Kidney (tissue), 14 donors: ENCODE data around the gene S100A4. TPM values are rescaled to one million over a fixed set of nuclear protein-coding genes. Genes with fewer than 3 reads are reported as not detected.

Experiments
- DNase-seq, 5 donors: peaks; one replicate each; pipeline ENCODE4 v3.0.0-alpha.2; 2013 to 2020
- FAIRE-seq: peaks from 2 replicates; lab custom pipeline; 2012; peaks lifted over from hg19 to GRCh38; lab: Jason Lieb, UNC
- H3K27ac ChIP-seq, 2 donors: one replicate each; pipeline ENCODE4 v1.7.0; 2013; ENCODE audit warnings: low read depth in 2 of 2, low read length in 2 of 2, inconsistent platforms in 1 of 2
- H3K27me3 ChIP-seq: one replicate; pipeline ENCODE4 v1.7.1; 2013; ENCODE audit warnings: low read length, inconsistent platforms; ENCODE audit not compliant: control insufficient read depth, insufficient read depth
- H3K36me3 ChIP-seq, 3 donors: one replicate each; pipeline versions ENCODE4 v1.7.0 to v1.7.1; 2013; ENCODE audit warnings: low read length in 3 of 3, control low read depth in 1 of 3, inconsistent platforms in 1 of 3; ENCODE audit not compliant: insufficient read depth in 3 of 3, control insufficient read depth in 2 of 3
- H3K4me1 ChIP-seq, 3 donors: one replicate each; pipeline versions ENCODE4 v1.7.0 to v1.7.1; 2013; ENCODE audit warnings: low read length in 3 of 3, inconsistent platforms in 1 of 3, low read depth in 1 of 3; ENCODE audit not compliant: control insufficient read depth in 2 of 3, insufficient read depth in 2 of 3
- H3K4me3 ChIP-seq, 3 donors: one replicate each; pipeline versions ENCODE4 v1.7.0 to v1.8.1; 2013; ENCODE audit warnings: low read length in 3 of 3, control low read depth in 1 of 3, inconsistent platforms in 1 of 3
- H3K9ac ChIP-seq, 3 donors: one replicate each; pipeline versions ENCODE4 v1.7.0 to v1.7.1; 2013; ENCODE audit warnings: low read length in 3 of 3, control low read depth in 1 of 3, inconsistent platforms in 1 of 3
- H3K9me3 ChIP-seq, 3 donors: one replicate each; pipeline versions ENCODE4 v1.7.0 to v1.7.1; 2013; ENCODE audit warnings: low read length in 3 of 3, control low read depth in 1 of 3, inconsistent platforms in 1 of 3; ENCODE audit not compliant: control insufficient read depth in 2 of 3, insufficient read depth in 1 of 3
- intact Hi-C: fragments of 100-400 bp; cut with DNase I; formaldehyde crosslinking; loops from one replicate; pipeline ENCODE4 v1.11.1; 2022
- polyA plus RNA-seq: library from polyadenylated mRNA; stranded (reverse); fragments of 350-450 nt; fragmentation: Illumina TruSeq; extraction: RNeasy Lipid Tissue Mini Kit (QIAGEN cat#74804); gene quantifications from one replicate; pipeline ENCODE4 v1.2.3, GENCODE V29; 2014; ENCODE audit warnings: low read depth, low replicate concordance; ENCODE audit not compliant: insufficient read depth
- total RNA-seq: library from RNA; stranded (reverse); fragmentation: NEBNext Ultra II Directional; extraction: Animal tissue kit (Norgen Biotek cat#: 25700); gene quantifications from one replicate; pipeline ENCODE4 v1.2.1, GENCODE V29; 2021
- TF ChIP-seq, protein P1 (sequence below): IDR thresholded peaks from 3 replicates; pipeline ENCODE4 v1.5.1; 2012; ENCODE audit warnings: mild to moderate bottlenecking, moderate library complexity, borderline replicate concordance; ENCODE audit not compliant: insufficient read depth; ENCODE audit errors: extremely low read depth
- donor health status: control.
- donor health status: control.
- donor health status: control.
- donor health status: control.
- donor health status: control.
- donor health status: DM: yes; HTN: yes; CAD: no.
- donor health status: Normal renal cell carcinoma (clear cell type).

S100A4 gene
- total and polyA plus RNA-seq, 2 donors from 2014 or later, result 141 to 204 TPM

DNA sequence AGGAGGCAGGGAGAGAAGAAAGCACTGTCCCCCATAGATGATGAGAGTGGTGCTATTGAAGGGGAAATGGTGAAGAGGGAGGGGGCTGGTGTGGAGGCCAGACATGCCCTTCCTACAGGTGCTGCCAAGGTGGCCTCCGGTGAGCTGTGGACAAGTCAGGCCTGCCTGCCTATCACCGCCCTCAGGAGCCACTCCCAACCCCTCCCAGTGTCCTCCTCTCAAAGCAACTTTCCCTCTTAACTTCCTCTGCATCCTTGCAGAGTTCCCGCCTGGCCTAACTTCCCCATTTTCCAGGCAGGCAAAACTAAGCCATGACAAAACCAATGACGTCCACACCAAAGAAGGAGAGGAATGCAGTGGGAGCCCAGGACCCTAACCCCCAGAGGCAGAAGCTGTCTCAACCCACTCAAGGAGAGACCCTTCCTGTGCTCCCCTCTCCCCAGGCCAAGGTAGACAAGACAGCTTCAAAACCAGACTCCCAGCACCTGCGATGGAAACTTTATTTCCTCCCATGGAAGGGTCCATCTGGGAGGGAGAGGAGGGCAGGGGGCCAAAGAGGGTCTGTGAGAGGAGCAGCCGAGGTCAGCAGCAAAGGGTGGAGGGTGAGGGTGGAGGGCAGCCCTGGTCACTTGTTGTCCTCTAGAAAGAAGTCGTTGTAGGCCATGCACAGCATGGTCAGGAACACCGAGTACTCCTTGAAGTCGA, 8.8 kb downstream of the S100A4 start:
- no peak for FAIRE-seq
- TF ChIP-seq, protein P1, sequence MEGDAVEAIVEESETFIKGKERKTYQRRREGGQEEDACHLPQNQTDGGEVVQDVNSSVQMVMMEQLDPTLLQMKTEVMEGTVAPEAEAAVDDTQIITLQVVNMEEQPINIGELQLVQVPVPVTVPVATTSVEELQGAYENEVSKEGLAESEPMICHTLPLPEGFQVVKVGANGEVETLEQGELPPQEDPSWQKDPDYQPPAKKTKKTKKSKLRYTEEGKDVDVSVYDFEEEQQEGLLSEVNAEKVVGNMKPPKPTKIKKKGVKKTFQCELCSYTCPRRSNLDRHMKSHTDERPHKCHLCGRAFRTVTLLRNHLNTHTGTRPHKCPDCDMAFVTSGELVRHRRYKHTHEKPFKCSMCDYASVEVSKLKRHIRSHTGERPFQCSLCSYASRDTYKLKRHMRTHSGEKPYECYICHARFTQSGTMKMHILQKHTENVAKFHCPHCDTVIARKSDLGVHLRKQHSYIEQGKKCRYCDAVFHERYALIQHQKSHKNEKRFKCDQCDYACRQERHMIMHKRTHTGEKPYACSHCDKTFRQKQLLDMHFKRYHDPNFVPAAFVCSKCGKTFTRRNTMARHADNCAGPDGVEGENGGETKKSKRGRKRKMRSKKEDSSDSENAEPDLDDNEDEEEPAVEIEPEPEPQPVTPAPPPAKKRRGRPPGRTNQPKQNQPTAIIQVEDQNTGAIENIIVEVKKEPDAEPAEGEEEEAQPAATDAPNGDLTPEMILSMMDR, result no peak
- Histone ChIP-seq H3K4me1 (peaks cover 0 to 34% (median 18%) of the 10 kb centered on the region in 3 donors), H3K27ac (peak overlapping the region; percentile 95 to 99), H3K4me3 (peak overlapping the region; percentile 52 to 91 (median 75)), H3K9ac (peak overlapping the region in 2 of 3 donors; percentile 45 to 99), H3K27me3 (no peaks in the 10 kb centered on the region), H3K36me3 (no peaks in the 10 kb centered on the region), H3K9me3 (no peaks in the 10 kb centered on the region)
- intact Hi-C loops, result no loop called here
- peak in 1 of 5 donors; percentile 87 for DNase-seq

DNA sequence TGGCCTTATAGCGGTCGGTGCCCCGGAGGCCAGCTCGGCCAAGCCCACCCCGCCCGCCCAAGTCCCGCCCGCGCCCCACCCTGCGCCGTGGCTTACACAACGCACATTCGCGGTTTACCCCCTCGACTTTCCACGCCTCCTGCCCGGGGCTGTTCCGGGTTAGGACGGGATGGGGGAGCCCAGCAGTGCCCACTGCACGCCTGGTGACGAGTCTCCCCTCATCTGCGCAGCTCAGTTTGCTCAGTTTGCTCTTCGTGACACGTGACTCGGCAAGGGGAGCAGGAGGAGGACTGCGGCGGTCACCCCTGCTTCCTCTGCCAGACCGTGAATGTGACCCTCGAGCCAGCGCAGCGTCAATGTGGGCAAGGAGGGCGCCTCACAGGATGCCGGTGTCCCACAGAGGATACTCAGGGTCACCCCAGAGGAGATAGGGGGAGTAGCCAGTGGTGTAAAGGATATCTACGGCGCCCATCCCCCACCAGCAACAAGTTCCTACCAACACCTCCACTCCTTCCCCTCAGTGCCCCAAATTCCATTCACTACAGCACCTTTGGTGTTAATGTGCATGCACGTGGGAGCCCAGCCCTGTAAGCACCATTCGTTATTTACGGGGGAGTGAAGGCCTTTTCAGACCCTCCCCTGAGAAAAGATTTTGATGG, 9.5 kb downstream of the S100A4 start:
- Histone ChIP-seq H3K9ac (peak overlapping the region; percentile 53 to 99 (median 64)), H3K36me3 (no peaks in the 10 kb centered on the region), H3K27ac (peak overlapping the region; percentile 95 to 99), H3K4me3 (peak overlapping the region; percentile 52 to 91 (median 81)), H3K4me1 (peaks cover 0 to 34% (median 17%) of the 10 kb centered on the region in 3 donors), H3K27me3 (no peaks in the 10 kb centered on the region), H3K9me3 (no peaks in the 10 kb centered on the region)
- TF ChIP-seq, protein P1, result no peak
- FAIRE-seq (no peak), DNase-seq (peak; percentile 69 to 97 (median 85))
- intact Hi-C loops, result no loop called here

- TF ChIP-seq, protein P1, result peak; percentile 3
- H3K4me3 ChIP-seq, result peak within 1 kb of the TSS; percentile 52 to 91 (median 81)
- intact Hi-C loops, result no loop called here
- FAIRE-seq (no peak), DNase-seq (peak in 1 of 5 donors; percentile 87)
- H3K9me3 ChIP-seq, result no peaks in the 10 kb centered on the region
- H3K9ac ChIP-seq, result peak within 1 kb of the TSS; percentile 53 to 99 (median 64)
- no peaks in the 10 kb centered on the region for H3K27me3 ChIP-seq
- peaks cover 0 to 34% (median 10%) of the 10 kb centered on the region in 3 donors for H3K4me1 ChIP-seq
- no peaks in the 10 kb centered on the region for H3K36me3 ChIP-seq
- H3K27ac ChIP-seq, result peak within 1 kb of the TSS; percentile 95 to 99
These were observed 10.2 kb downstream of the S100A4 start, which contains the start of gene S100A6 for GRCh38 chr1:153535242-153536011. S100A6 (minus strand) TSS chr1:153535991; CDS start chr1:153535339, 652 bp downstream.
